ENCODE measurements around the gene HS3ST2.
A peak's percentile ranks its signal among the peaks of the same experiment; 100 is the strongest.
"Not testable (repeated sequence)": the region's sequence is repeated elsewhere in the genome, so short reads cannot be mapped to it uniquely, and the experiment has no call there.

Gene HS3ST2

DNA sequence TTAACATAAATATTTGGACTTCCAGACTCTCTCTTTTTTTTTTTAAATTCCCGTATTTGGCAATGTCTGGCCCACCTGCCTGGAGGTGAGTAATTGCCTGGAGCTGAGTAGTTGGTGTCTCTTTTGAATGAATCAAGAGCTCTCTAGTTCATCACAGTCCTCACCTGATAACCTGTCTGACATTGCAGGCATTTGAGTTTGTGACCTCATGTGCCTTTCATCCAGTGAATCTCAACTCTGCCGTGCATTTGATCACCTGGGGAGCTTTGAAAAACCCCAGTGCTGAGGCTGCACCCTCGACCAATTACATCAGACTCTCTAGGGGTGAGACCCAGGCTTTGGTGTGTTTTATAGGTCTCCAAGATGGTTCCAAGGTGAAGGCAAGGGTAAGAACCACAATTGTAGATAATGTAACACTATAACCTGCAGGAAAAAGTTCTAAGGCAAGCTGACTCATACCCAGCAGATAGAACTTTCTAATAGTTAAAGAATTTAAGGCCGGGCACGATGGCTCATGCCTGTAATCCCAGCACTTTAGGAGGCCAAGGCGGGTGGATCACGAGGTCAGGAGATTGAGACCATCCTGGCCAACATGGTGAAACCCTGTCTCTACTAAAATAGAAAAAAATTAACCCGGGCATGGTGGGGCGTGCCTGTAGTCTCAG is 24.5 kb upstream of the HS3ST2 start:
- H3K27ac Mint-ChIP-seq = no peak overlapping the region
- no peaks in the 10 kb centered on the region for H3K36me3 Mint-ChIP-seq
- peaks cover 18% of the 10 kb centered on the region for H3K9me3 Mint-ChIP-seq
- H3K4me1 Mint-ChIP-seq = peaks cover 4% of the 10 kb centered on the region
- H3K4me3 Mint-ChIP-seq = no peak overlapping the region
- peaks cover 34% of the 10 kb centered on the region for H3K27me3 Mint-ChIP-seq
- no peak for ATAC-seq

DNA sequence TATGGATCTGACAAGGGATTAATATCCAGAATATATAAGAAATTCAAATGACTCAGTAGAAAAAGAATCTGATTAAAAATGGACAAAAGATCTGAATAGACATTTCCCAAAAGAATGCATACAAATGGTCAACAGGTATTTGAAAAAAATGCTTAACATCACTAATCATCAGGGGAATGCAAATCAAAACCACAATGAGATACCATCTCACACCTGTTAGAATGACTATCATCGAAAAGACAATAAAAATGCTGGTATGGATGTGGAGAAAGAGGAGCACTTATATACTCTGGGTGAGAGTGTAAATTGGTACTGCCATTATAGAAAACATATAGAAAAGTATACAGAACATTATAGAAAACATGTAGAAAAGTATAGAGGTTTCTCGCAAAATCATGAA is 16.4 kb upstream of the HS3ST2 start:
- peaks cover 16% of the 10 kb centered on the region for H3K9me3 Mint-ChIP-seq
- H3K36me3 Mint-ChIP-seq = no peaks in the 10 kb centered on the region
- H3K4me1 Mint-ChIP-seq = no peaks in the 10 kb centered on the region
- no peak overlapping the region for H3K27ac Mint-ChIP-seq
- peaks cover 15% of the 10 kb centered on the region for H3K27me3 Mint-ChIP-seq
- no peak for ATAC-seq
- H3K4me3 Mint-ChIP-seq = no peak overlapping the region

DNA sequence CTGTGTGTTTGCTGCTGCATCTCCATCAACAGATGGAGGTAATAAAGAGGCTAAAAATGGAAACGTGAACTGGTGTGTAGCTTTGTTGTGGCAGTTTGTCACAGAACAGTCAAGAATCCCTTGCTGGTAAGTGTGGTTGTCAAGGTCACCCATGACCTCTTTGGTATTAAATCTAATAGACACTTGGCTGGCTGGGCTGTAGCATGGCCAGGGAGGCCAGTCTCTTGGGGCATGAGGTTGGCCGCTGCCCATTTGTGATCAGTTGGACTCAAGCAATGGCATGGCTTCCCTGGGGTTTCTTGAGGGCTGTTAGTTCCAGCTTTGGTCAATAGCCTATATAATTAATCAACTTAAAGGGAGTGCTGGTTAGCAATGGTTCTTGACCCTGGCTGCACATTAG is 14.8 kb upstream of the HS3ST2 start:
- H3K4me1 Mint-ChIP-seq = no peaks in the 10 kb centered on the region
- ATAC-seq = no peak
- H3K36me3 Mint-ChIP-seq = no peaks in the 10 kb centered on the region
- no peak overlapping the region for H3K27ac Mint-ChIP-seq
- H3K4me3 Mint-ChIP-seq = no peak overlapping the region
- H3K9me3 Mint-ChIP-seq = peaks cover 8% of the 10 kb centered on the region
- peaks cover 24% of the 10 kb centered on the region for H3K27me3 Mint-ChIP-seq

DNA sequence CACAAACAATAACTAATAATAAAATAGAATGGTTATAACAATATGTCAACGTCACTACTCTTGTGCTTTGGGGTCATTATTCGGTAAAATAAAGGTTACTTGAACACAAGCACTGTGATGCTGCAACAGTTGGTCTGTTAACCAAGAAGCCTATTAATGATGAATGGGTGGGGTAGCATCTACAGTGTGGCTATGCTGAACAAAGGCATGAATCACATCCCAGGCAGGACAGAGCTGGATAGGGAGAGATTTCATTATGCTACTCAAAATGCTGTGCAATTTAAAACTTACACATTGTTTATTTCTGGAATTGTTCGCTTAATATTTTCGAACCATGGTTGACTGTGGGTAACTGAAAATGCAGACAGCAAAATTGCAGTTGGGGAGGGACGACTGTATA is 9.1 kb upstream of the HS3ST2 start:
- ATAC-seq = no peak
- H3K4me3 Mint-ChIP-seq = no peak overlapping the region
- no peaks in the 10 kb centered on the region for H3K4me1 Mint-ChIP-seq
- H3K36me3 Mint-ChIP-seq = no peaks in the 10 kb centered on the region
- no peaks in the 10 kb centered on the region for H3K9me3 Mint-ChIP-seq
- H3K27ac Mint-ChIP-seq = no peak overlapping the region
- H3K27me3 Mint-ChIP-seq = peaks cover 14% of the 10 kb centered on the region

DNA sequence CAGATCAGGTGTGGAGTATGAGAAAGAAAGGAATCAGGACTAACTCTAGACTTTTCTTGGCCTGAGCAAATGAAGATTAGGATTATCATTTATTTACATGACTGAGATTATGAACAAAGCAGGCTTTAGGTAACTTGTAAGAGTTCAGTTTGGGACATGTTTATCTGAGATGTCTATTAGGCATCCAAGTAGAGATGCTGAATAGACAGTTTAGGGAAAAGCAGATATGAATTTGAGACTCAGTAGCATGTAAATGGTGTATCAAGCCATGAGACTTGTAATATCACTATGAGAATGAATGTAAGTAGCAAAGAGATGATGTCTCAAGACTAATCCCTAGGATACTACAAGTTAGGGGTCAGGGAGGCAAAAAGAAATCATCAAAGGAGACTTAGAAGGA is 8.6 kb upstream of the HS3ST2 start:
- Mint-ChIP-seq H3K4me3 (no peak overlapping the region), H3K9me3 (no peaks in the 10 kb centered on the region), H3K4me1 (no peaks in the 10 kb centered on the region), H3K36me3 (no peaks in the 10 kb centered on the region), H3K27me3 (peaks cover 14% of the 10 kb centered on the region), H3K27ac (no peak overlapping the region)
- ATAC-seq = no peak

DNA sequence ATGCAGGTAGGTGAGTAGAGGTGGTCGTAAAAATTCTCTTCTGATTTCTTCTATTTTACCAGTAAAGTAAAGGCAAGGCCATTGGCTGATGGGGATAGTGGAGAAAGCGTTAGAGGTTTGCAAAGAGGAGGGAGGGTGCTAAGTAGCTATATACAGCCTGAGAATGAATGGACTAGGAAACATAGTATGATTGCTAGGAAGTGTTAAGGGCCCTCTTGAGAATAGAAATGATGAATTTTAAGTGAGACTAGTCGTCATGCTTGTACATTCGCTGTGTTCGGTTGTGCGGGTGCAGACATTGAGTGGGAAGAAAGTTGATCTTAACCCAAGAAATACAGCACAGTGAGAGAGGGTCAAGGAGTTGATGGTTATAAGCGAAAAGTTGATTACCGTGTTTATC is 7.2 kb upstream of the HS3ST2 start:
- H3K27me3 Mint-ChIP-seq = peaks cover 20% of the 10 kb centered on the region
- ATAC-seq = no peak
- H3K36me3 Mint-ChIP-seq = no peaks in the 10 kb centered on the region
- H3K4me3 Mint-ChIP-seq = no peak overlapping the region
- no peak overlapping the region for H3K27ac Mint-ChIP-seq
- H3K9me3 Mint-ChIP-seq = no peaks in the 10 kb centered on the region
- H3K4me1 Mint-ChIP-seq = no peaks in the 10 kb centered on the region

DNA sequence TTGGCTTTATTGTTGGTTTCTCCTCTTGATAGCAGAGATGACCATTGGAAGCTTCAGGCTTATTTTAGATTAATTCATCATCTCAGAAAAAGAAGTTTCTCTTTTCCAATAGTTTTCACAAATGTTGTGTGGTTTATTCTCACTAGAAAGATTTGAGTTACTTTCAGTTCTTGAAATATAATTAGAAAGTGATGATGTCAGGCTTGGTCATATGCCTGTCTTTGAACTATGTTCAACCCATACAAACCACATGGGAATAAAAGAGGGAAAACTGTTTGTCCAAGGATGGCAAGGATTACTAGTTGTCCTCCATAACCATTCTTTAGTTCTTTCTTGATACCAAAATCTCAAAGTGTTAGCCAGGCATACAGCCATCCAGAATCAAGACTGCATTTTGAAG is 3.7 kb upstream of the HS3ST2 start:
- Mint-ChIP-seq H3K27ac (no peak overlapping the region), H3K27me3 (peaks cover 40% of the 10 kb centered on the region), H3K4me1 (peaks cover 11% of the 10 kb centered on the region), H3K36me3 (no peaks in the 10 kb centered on the region), H3K4me3 (no peak overlapping the region), H3K9me3 (no peaks in the 10 kb centered on the region)
- no peak for ATAC-seq

DNA sequence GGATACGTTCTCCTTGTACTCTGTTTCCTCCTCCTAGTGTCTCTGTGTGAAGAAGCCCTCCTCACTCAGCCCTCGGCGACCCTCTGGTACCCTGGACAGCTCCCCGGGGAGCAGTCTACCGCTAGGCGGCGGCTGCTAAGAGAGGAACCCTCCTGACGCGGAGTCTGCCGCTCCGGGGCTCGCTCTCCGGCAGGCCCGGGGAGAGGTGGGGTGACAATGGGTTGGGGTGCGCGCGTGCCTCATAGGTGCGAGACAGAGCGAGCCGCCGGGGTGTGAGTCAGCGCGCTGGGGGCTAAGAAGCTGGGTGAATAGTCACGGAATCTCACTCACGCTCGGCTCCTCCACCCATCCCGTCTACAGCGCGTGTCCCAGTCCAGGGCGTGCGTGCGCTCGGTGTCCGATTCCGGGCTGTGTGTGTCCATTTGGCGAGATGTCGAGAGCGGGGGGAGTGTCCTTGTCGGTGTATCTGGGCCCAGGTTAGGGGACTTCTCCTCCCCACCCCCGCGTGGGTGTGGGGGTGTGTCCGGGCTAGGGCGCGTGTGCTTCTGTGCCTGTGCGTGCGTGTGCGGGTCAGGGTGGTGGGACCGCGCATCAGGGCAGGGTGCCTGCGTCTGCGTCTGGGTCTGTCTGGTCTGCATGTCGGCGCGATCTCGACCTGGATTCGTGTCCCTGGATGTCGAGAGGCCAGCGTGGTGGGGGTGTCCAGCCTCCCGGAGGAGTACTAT is 577 bp upstream of the HS3ST2 start:
- H3K36me3 Mint-ChIP-seq = no peaks in the 10 kb centered on the region
- no peaks in the 10 kb centered on the region for H3K9me3 Mint-ChIP-seq
- peaks cover 11% of the 10 kb centered on the region for H3K4me1 Mint-ChIP-seq
- no peak for ATAC-seq
- peak overlapping the region; percentile 63 for H3K4me3 Mint-ChIP-seq
- H3K27ac Mint-ChIP-seq = no peak overlapping the region
- H3K27me3 Mint-ChIP-seq = peaks cover 42% of the 10 kb centered on the region

DNA sequence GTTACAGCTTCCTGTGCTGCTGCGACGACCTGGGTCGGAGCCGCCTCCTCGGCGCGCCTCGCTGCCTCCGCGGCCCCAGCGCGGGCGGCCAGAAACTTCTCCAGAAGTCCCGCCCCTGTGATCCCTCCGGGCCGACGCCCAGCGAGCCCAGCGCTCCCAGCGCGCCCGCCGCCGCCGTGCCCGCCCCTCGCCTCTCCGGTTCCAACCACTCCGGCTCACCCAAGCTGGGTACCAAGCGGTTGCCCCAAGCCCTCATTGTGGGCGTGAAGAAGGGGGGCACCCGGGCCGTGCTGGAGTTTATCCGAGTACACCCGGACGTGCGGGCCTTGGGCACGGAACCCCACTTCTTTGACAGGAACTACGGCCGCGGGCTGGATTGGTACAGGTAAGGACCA is 746 bp downstream of the HS3ST2 start:
- peaks cover 11% of the 10 kb centered on the region for H3K4me1 Mint-ChIP-seq
- H3K27ac Mint-ChIP-seq = no peak overlapping the region
- H3K4me3 Mint-ChIP-seq = no peak overlapping the region
- no peaks in the 10 kb centered on the region for H3K36me3 Mint-ChIP-seq
- ATAC-seq = no peak
- H3K27me3 Mint-ChIP-seq = peaks cover 42% of the 10 kb centered on the region
- H3K9me3 Mint-ChIP-seq = peaks cover 7% of the 10 kb centered on the region

DNA sequence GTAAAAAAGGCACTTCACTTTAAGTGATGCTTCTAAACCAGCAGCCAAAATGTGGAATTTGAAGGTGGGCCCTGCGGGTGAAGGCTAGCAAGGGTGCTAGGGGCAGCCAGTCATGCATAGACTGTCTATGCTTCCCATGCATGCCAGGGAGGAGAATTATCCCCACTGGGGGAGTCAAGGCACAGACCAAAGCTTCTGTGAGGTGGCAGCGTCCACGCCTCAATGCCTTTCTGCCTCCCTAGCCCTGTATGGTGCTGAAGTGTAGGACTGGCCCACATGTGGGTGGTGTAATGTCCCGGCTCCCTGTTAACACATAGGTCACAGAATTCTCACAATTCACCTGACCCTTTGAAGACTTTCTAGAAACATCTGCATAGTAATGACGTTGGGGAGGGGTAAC is 1.9 kb downstream of the HS3ST2 start:
- Mint-ChIP-seq H3K27me3 (peaks cover 42% of the 10 kb centered on the region), H3K9me3 (peaks cover 9% of the 10 kb centered on the region), H3K4me3 (no peak overlapping the region), H3K27ac (no peak overlapping the region), H3K36me3 (no peaks in the 10 kb centered on the region), H3K4me1 (peaks cover 11% of the 10 kb centered on the region)
- ATAC-seq = no peak

DNA sequence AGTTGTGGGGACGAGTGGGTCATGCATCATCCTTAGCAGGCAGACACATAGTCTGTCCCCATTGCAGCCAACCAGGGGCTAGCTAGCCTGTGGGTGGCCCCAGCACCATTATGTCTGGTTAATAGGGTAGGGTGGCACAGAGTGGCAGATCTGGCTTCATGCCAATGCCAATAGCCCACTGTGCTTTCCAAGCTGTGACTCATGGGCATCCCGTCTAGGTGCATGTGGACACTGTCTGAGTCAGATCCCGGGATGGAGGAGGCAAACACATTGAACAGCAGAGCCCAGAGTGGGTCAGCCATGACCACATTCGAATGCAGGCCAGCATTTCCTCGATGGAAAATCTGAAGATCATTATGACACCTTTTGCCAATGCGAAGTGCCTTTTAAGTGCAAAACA is 2.5 kb downstream of the HS3ST2 start:
- Mint-ChIP-seq H3K27ac (no peak overlapping the region), H3K27me3 (peaks cover 39% of the 10 kb centered on the region), H3K9me3 (peaks cover 9% of the 10 kb centered on the region), H3K4me3 (no peak overlapping the region), H3K4me1 (peaks cover 11% of the 10 kb centered on the region), H3K36me3 (no peaks in the 10 kb centered on the region)
- no peak for ATAC-seq

DNA sequence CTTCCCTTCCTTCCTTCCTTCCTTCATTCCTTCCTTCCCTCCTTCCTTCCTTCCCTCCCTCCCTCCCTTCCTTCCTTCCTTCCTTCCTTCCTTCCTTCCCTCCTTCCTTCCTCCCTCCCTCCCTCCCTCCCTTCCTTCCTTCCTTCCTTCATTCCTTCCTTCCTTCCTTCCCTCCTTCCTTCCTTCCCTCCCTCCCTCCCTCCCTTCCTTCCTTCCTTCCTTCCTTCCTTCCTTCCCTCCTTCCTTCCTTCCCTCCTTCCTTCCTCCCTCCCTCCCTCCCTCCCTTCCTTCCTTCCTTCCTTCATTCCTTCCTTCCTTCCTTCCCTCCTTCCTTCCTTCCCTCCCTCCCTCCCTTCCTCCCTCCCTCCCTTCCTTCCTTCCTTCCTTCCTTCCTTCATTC is 4.8 kb downstream of the HS3ST2 start:
- not testable (repeated sequence) for ATAC-seq, H3K4me3 Mint-ChIP-seq, H3K9me3 Mint-ChIP-seq, H3K36me3 Mint-ChIP-seq, H3K27ac Mint-ChIP-seq, H3K4me1 Mint-ChIP-seq
- peaks cover 17% of the 10 kb centered on the region for H3K27me3 Mint-ChIP-seq

DNA sequence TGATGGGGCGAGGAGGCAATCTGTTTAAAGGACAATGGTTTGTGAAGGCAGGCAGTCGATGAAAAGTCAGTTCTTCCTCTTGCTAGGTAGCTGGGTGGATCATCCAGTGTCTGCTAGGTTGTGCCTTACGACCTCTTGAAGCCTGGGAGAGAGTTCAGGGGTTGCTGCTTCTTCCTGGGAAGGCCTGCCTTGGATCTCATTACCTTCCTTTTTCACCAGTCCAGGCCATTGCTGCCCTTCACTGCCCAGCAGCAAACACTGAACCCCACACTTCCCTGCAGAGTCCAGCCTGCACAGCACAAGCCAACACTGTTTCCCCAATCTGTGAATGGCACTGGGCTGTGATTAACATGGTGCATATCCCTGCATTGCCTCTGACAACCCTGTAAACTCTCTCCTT is 24.7 kb downstream of the HS3ST2 start:
- H3K4me3 Mint-ChIP-seq = no peak overlapping the region
- no peaks in the 10 kb centered on the region for H3K9me3 Mint-ChIP-seq
- H3K27ac Mint-ChIP-seq = no peak overlapping the region
- no peaks in the 10 kb centered on the region for H3K36me3 Mint-ChIP-seq
- H3K4me1 Mint-ChIP-seq = no peaks in the 10 kb centered on the region
- ATAC-seq = peak; percentile 34
- H3K27me3 Mint-ChIP-seq = peaks cover 40% of the 10 kb centered on the region

DNA sequence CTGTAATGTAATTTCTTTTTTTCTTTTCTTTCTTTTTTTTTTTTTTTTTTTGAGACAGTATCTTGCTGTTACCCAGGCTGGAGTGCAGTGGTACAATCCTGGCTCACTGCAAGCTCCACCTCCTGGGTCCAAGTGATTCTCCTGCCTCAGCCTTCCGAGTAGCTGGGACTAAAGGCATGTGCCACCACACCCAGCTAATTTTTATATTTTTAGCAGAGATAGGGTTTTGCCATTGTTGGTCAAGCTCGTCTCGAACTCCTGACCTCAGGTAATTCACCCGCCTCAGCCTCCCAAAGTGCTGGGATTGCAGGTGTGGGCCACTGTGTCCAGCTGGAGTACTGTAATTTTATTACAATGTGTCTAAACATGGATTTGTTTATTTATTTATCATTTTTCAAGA is 28.1 kb downstream of the HS3ST2 start:
- not testable (repeated sequence) for ATAC-seq, H3K9me3 Mint-ChIP-seq, H3K4me3 Mint-ChIP-seq, H3K27ac Mint-ChIP-seq, H3K4me1 Mint-ChIP-seq, H3K36me3 Mint-ChIP-seq
- H3K27me3 Mint-ChIP-seq = peaks cover 49% of the 10 kb centered on the region

DNA sequence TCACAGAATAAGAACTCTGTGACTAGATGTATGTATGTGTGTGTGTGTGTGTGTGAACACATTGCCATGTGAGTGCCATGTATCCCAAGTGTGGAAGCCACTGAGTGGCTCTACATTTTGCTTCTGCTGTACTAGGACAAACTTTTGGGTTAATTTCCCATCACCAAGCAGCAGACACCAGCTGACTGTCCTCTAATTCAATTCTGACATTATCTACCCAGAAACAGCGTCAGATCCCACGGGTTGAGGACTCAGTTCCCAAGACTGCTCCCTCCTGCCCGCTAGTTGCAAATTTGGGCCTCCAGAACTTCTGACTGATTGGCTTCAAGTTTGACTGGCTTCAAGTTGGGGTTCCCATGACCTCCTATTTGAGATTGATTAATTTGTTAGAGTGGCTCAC is 29.2 kb downstream of the HS3ST2 start:
- Mint-ChIP-seq H3K4me1 (peaks cover 7% of the 10 kb centered on the region), H3K36me3 (no peaks in the 10 kb centered on the region), H3K27me3 (peaks cover 60% of the 10 kb centered on the region), H3K4me3 (no peak overlapping the region), H3K27ac (no peak overlapping the region), H3K9me3 (peaks cover 3% of the 10 kb centered on the region)
- no peak for ATAC-seq

DNA sequence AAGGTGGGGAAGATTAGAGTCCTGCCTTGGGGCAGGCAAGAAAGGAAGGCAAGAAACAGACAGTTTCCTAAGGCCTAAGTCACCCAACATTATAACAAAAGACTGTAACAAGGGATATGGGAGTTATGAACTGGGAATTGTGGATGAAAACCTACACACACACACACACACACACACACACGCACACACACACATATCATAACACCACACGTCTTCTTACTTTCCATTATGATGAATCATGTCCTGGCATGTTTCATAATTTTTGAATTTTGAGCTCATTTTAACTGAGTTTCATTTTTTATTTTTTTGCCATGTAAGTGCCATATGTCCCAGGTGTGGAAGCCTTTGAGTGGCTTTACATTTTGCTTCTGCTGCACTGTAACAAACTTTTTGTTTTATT is 29.9 kb downstream of the HS3ST2 start:
- Mint-ChIP-seq H3K4me3 (no peak overlapping the region), H3K4me1 (peaks cover 7% of the 10 kb centered on the region), H3K36me3 (no peaks in the 10 kb centered on the region), H3K27ac (no peak overlapping the region), H3K27me3 (peaks cover 60% of the 10 kb centered on the region), H3K9me3 (peaks cover 3% of the 10 kb centered on the region)
- no peak for ATAC-seq

Measured in stimulated activated memory B cell treated with anti-CD40 and anti-IgM and Interleukin-4, amounts not matched to agents 10 μg/mL and 1 μg/mL and 100 μg/mL, for 72 hours (primary cell).